NAMALWA (cell line): ENCODE data around the gene PPP6R2.
"Not testable (repeated sequence)": the region's sequence is repeated elsewhere in the genome, so short reads cannot be mapped to it uniquely, and the experiment has no call there.

Experiments used
- DNase-seq: peaks from one replicate; pipeline ENCODE4 v3.0.0-alpha.2; 2015; ENCODE audit warnings: low spot score

The PPP6R2 gene

GRCh38 chr22:50339945-50340879 is 2.9 kb upstream of the PPP6R2 start:
- DNase-seq: peak; percentile 63

GRCh38 chr22:50341977-50342650 is 1.0 kb upstream of the PPP6R2 start:
- peak; percentile 94 for DNase-seq

GRCh38 chr22:50343541-50343935 is 411 bp downstream of the PPP6R2 start:
- no peak for DNase-seq

- DNase-seq: no peak
Measured at GRCh38 chr22:50346470-50346869, 3.3 kb downstream of the PPP6R2 start.

- no peak for DNase-seq
Measured at GRCh38 chr22:50347157-50347556, 4.0 kb downstream of the PPP6R2 start.

- no peak for DNase-seq
Measured at GRCh38 chr22:50348058-50348457, 4.9 kb downstream of the PPP6R2 start.

GRCh38 chr22:50356186-50356585 is 13.1 kb downstream of the PPP6R2 start:
- no peak for DNase-seq

- DNase-seq: no peak
Measured at GRCh38 chr22:50357222-50357621, 14.1 kb downstream of the PPP6R2 start.

GRCh38 chr22:50357756-50358155 is 14.6 kb downstream of the PPP6R2 start:
- DNase-seq: no peak

GRCh38 chr22:50360578-50360977 is 17.5 kb downstream of the PPP6R2 start:
- DNase-seq: no peak

- DNase-seq: no peak
Measured at GRCh38 chr22:50361222-50361621, 18.1 kb downstream of the PPP6R2 start.

- DNase-seq: no peak
Measured at GRCh38 chr22:50361688-50362087, 18.6 kb downstream of the PPP6R2 start.

GRCh38 chr22:50363166-50363802 is 20.2 kb downstream of the PPP6R2 start:
- no peak for DNase-seq

GRCh38 chr22:50363803-50364194 is 20.7 kb downstream of the PPP6R2 start:
- DNase-seq: not testable (repeated sequence)

GRCh38 chr22:50367778-50368500 is 24.8 kb downstream of the PPP6R2 start:
- no peak for DNase-seq

GRCh38 chr22:50371101-50371648 is 28.0 kb downstream of the PPP6R2 start:
- DNase-seq: no peak

- DNase-seq: no peak
Measured at GRCh38 chr22:50376085-50376651, 33.0 kb downstream of the PPP6R2 start.

- DNase-seq: not testable (repeated sequence)
Measured at GRCh38 chr22:50381021-50381555, 38.0 kb downstream of the PPP6R2 start.

GRCh38 chr22:50396751-50397370 is 53.7 kb downstream of the PPP6R2 start:
- no peak for DNase-seq

GRCh38 chr22:50397371-50398060 is 54.4 kb downstream of the PPP6R2 start:
- DNase-seq: not testable (repeated sequence)
